Measurements from ENCODE around the gene SH3D21. TPM values are rescaled to one million over a fixed set of nuclear protein-coding genes. Genes with fewer than 3 reads are reported as not detected.

SH3D21 gene
- polyA plus RNA-seq, 10 donors = 1.8 to 5.1 (median 3.1) TPM

- peak in 1 of 3 donors; percentile 47 for DNase-seq
Observed at GRCh38 chr1:36328713-36329112, 22.5 kb downstream of the SH3D21 start.

GRCh38 chr1:36329817-36330216 lies 23.6 kb downstream of the SH3D21 start:
- DNase-seq = no peak

GRCh38 chr1:36330940-36331339 lies 24.8 kb downstream of the SH3D21 start:
- no peak for DNase-seq

GRCh38 chr1:36337830-36338229 lies 31.7 kb downstream of the SH3D21 start:
- DNase-seq = no peak

- no peak for DNase-seq
Observed at GRCh38 chr1:36339215-36339614, 33.0 kb downstream of the SH3D21 start.

GRCh38 chr1:36339615-36340014 lies 33.4 kb downstream of the SH3D21 start:
- no peak for DNase-seq

- no peak for DNase-seq
Observed at GRCh38 chr1:36341626-36342320, 35.6 kb downstream of the SH3D21 start.

GRCh38 chr1:36342426-36343185 lies 36.4 kb downstream of the SH3D21 start:
- peak in 1 of 3 donors; percentile 36 for DNase-seq

GRCh38 chr1:36343651-36344394 lies 37.7 kb downstream of the SH3D21 start:
- no peak for DNase-seq

GRCh38 chr1:36344395-36344680 lies 38.2 kb downstream of the SH3D21 start:
- DNase-seq = no peak

- DNase-seq = no peak
Observed at GRCh38 chr1:36345353-36345752, 39.2 kb downstream of the SH3D21 start.

- DNase-seq = no peak
Observed at GRCh38 chr1:36346741-36347370, 40.7 kb downstream of the SH3D21 start.

- DNase-seq = peak in 1 of 3 donors; percentile 44
Observed at GRCh38 chr1:36349241-36349671, 43.1 kb downstream of the SH3D21 start.

- DNase-seq = no peak
Observed at GRCh38 chr1:36349839-36350238, 43.7 kb downstream of the SH3D21 start.

- DNase-seq = peak; percentile 27 to 73 (median 40)
Observed at GRCh38 chr1:36350659-36351226, 44.6 kb downstream of the SH3D21 start.

- DNase-seq = peak in 2 of 3 donors; percentile 43 to 80
Observed at GRCh38 chr1:36351227-36351977, 45.2 kb downstream of the SH3D21 start.

GRCh38 chr1:36352125-36352909 lies 46.1 kb downstream of the SH3D21 start:
- peak in 1 of 3 donors; percentile 32 for DNase-seq

- no peak for DNase-seq
Observed at GRCh38 chr1:36352910-36353878, 47.0 kb downstream of the SH3D21 start.

GRCh38 chr1:36354486-36354885 lies 48.3 kb downstream of the SH3D21 start:
- DNase-seq = no peak
